ENCODE measurements around the gene RSBN1L.
"Not testable (repeated sequence)": the region's sequence is repeated elsewhere in the genome, so short reads cannot be mapped to it uniquely, and the experiment has no call there.

Gene RSBN1L

DNA sequence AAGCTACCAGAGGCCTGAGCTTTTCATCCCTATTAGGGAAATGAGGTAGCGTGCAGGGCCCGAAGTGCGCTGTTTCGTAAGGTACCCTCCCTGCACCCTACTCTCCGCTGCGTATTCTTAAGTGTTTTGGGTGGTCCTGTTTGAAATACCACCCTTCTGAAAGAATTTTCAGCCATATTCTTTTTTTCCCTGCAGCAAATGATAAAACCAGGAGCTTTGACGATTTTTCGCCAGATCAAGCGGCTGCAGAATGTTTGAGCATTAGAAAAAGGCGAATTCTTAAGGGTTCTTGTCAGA lies 1.2 kb downstream of the RSBN1L start:
- TF ChIP-seq, protein P1, sequence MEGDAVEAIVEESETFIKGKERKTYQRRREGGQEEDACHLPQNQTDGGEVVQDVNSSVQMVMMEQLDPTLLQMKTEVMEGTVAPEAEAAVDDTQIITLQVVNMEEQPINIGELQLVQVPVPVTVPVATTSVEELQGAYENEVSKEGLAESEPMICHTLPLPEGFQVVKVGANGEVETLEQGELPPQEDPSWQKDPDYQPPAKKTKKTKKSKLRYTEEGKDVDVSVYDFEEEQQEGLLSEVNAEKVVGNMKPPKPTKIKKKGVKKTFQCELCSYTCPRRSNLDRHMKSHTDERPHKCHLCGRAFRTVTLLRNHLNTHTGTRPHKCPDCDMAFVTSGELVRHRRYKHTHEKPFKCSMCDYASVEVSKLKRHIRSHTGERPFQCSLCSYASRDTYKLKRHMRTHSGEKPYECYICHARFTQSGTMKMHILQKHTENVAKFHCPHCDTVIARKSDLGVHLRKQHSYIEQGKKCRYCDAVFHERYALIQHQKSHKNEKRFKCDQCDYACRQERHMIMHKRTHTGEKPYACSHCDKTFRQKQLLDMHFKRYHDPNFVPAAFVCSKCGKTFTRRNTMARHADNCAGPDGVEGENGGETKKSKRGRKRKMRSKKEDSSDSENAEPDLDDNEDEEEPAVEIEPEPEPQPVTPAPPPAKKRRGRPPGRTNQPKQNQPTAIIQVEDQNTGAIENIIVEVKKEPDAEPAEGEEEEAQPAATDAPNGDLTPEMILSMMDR (IDR thresholded peaks at IDR 0.05; ENCODE audit: insufficient read depth, low read depth, low read length, missing control alignments), result no peak
- H3K4me3 ChIP-seq (ENCODE audit: low read length), result peak overlapping the region; percentile 94
- no peak for DNase-seq (ENCODE audit: low read depth)

DNA sequence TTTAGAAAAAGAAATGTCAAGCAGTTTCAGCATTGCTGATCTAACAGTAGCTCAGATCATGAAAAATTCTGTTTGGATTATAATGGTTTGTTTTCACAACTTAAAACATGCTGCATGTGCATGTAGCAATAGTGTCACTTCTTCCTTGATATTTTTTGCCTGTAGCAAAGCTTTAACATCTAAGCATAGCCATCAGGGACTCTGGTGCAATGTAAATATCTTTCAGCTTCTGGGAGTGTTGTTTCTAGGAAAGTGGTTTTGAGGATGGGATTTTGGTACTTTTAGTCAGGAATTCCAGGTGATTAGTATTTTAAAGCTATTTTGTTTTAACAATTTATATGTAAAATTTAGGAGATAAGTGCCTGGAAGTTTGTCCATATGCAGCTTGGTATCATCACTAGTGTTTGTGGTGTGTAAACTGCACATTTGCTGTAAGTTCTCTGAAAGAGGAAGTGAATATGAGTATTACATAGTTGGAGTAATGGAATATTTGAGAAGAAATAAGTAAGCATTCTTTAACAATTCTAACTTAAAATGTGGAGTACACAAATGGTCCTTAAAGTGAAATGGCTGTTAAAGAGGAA lies 1.9 kb downstream of the RSBN1L start:
- TF ChIP-seq, protein P1 (IDR thresholded peaks at IDR 0.05; ENCODE audit: insufficient read depth, low read depth, low read length, missing control alignments), result no peak
- no peak for DNase-seq (ENCODE audit: low read depth)

DNA sequence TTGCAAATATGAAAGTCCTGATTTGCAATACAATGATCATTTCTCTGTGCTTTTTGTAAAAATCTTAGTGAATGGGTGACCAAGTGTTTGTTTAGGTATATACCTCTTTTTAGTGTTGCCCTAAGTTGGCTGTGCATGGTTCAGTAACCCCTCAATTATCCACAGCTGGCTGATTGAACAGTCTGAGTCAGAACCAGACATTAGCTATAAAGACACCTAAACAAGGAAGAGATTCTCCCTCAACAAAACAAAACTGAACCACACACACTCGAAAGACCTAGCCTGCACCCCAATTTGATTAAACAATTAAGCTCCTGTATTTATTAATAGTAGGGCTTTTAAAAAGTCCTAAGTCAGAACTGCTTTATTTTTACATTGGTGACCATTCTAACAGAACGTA lies 2.8 kb downstream of the RSBN1L start:
- H3K4me3 ChIP-seq (ENCODE audit: low read length), result no peak overlapping the region
- TF ChIP-seq, protein P1 (IDR thresholded peaks at IDR 0.05; ENCODE audit: insufficient read depth, low read depth, low read length, missing control alignments), result no peak
- DNase-seq (ENCODE audit: low read depth), result peak; percentile 17

More for the DNA sequence above, 1.9 kb downstream of the RSBN1L start:
- peak overlapping the region; percentile 94 for H3K4me3 ChIP-seq (ENCODE audit: low read length)

DNA sequence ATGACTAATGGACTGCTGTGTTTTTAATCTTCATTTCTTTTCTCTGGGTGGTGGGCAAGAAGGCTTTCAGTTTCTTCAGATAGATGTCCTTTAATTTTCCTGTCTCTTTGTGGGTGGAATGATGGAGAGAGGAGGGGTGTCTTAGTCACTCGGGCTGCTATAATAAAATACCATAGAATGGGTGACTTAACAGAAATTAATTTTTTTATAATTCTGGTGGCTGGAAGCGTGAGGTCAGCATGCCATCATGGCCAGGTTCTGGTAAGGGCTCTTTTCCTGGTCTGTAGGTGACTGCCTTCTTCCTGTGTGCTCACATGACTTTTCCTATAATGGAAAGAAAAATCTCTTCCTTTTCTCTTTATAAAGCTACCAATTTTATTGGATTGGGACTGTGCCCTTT lies 6.3 kb downstream of the RSBN1L start:
- no peak overlapping the region for H3K4me3 ChIP-seq (ENCODE audit: low read length)
- TF ChIP-seq, protein P1 (IDR thresholded peaks at IDR 0.05; ENCODE audit: insufficient read depth, low read depth, low read length, missing control alignments), result no peak
- DNase-seq (ENCODE audit: low read depth), result no peak

DNA sequence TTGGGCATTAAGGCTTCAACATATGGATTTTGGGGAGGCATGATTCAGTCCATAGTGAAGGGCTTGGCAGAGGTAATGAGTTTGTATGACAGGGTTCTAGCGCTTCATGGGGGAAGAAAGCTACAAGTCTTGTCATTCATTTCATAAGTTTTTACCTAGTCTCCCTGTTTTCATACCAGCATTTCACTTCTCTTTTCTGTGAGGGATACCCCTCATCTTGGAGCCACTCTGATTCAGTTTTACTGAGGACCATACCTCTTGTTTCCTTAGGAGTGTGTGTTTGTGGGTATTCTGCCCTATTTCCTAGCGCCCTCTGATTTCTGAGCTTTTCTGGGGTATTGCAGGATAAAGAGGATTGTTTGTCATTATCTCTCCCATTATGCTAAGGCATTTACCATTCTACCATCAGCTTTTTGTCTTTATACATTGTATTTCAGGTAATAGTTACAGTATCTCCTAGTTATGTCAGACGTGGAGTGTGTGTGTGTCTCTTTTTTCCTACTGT lies 6.8 kb downstream of the RSBN1L start:
- TF ChIP-seq, protein P1 (IDR thresholded peaks at IDR 0.05; ENCODE audit: insufficient read depth, low read depth, low read length, missing control alignments), result no peak
- H3K4me3 ChIP-seq (ENCODE audit: low read length), result no peak overlapping the region
- no peak for DNase-seq (ENCODE audit: low read depth)

DNA sequence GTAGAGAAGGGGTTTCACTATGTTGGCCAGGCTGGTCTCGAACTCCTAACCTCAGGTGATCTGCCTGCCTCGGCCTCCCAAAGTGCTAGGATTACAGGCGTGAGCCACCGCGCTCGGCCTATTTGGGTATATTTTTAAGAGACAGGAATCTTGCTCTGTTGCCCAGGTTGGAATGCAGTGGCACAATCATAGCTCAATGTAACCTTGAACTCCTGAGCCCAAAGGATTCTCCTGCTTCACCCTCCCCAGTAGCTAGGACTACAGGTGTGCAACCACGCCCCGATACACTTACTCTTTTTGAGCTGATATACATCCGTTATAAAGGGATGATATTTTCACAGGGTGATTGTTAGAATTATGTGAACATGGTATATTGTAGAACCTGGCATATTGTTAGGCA lies 7.4 kb downstream of the RSBN1L start:
- not testable (repeated sequence) for H3K4me3 ChIP-seq (ENCODE audit: low read length)

DNA sequence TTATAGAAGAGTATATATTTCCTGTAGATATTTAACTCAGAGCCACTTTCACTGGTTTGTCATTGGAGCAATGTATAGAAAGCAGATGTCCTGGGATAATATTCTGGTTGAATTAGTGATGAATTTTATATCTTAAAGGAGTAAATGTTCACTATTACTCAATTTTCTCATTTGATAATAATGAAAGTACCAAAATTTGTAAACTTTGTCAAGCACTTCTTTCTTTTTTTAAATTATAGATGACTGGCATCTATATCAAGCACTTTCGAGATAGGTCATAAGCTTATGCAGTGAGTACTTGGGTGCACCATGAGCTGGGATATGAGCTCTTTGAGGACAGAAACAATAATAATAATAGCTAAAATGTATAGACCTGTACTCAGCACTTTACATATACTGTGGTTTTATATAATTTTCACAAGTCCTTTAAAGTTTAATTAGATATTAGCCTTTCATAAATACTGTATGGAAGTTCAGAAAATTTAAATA lies 11.3 kb downstream of the RSBN1L start:
- no peak overlapping the region for H3K4me3 ChIP-seq (ENCODE audit: low read length)
- TF ChIP-seq, protein P1 (IDR thresholded peaks at IDR 0.05; ENCODE audit: insufficient read depth, low read depth, low read length, missing control alignments), result no peak
- no peak for DNase-seq (ENCODE audit: low read depth)

More for the DNA sequence above, 7.4 kb downstream of the RSBN1L start:
- not testable (repeated sequence) for DNase-seq (ENCODE audit: low read depth)
